ENCODE results near the gene RAB26.
"Not testable (repeated sequence)": the region's sequence is repeated elsewhere in the genome, so short reads cannot be mapped to it uniquely, and the experiment has no call there.

Gene RAB26

DNA sequence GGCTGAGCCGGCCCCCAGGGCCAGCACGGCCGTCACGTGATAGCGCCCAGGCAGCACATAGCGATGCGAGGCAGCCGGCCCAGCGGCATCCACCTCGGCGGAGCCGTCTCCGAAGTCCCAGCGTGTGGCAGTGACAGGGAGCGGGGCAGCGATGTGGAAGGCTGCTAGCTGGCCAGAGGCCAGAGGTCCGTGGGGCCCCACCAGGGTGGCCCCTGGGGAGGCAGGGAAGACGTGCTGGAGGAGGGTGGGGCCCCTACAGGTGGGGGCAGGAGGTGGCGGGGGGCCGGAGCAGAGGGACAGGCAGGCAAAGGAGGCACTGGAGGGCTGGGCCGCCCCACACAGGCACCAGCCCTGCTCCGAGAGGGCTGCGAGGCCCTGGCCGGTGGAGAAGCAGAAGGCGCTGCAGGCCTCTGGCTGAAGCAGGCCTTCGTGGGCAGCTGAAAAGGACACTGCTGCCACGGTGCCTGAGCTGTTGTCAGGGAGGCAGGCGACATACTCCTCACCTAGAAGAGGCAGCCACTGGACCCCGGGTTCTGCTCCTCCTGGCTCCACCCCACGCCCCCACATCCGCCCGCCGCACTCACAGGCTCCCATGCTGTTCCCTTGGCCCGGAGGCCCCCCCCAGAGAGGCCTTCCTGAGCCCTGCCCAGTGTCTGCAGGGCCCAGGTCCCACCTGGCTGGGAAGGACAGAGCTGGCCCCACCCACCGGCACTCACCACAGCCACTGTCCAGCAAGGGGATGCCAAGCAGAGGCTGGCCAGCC lies 30.3 kb upstream of the RAB26 start:
- WGBS (ENCODE audit: insufficient coverage): 96% methylated on average over 4 of the region's 35 CpGs
- POLR2A ChIA-PET; DNase-seq; H3K9me3 ChIP-seq (ENCODE audit: control extremely low read depth in 1 of 5, control insufficient read depth in 4 of 5, insufficient read depth in 2 of 5, low read depth in 1 of 5, low read length in 4 of 5); H3K4me3 ChIP-seq (ENCODE audit: control insufficient read depth in 1 of 7, extremely low read depth in 1 of 7, insufficient read depth in 4 of 7, low read depth in 2 of 7, low read length in 6 of 7); H3K4me1 ChIP-seq (ENCODE audit: control extremely low read depth in 1 of 4, control insufficient read depth in 4 of 4, insufficient read depth in 4 of 4, low read length in 3 of 4); CTCF ChIA-PET; H3K27me3 ChIP-seq (replicated peaks in 2 of 5; ENCODE audit: control insufficient read depth in 4 of 5, insufficient read depth in 5 of 5, low read length in 4 of 5); H3K27ac ChIP-seq (ENCODE audit: insufficient read depth in 1 of 2, low read depth in 1 of 2, low read length in 2 of 2, poor library complexity in 1 of 2, severe bottlenecking in 2 of 2); H3K36me3 ChIP-seq (ENCODE audit: control insufficient read depth in 4 of 4, insufficient read depth in 4 of 4, low read length in 3 of 4): not testable (repeated sequence)

DNA sequence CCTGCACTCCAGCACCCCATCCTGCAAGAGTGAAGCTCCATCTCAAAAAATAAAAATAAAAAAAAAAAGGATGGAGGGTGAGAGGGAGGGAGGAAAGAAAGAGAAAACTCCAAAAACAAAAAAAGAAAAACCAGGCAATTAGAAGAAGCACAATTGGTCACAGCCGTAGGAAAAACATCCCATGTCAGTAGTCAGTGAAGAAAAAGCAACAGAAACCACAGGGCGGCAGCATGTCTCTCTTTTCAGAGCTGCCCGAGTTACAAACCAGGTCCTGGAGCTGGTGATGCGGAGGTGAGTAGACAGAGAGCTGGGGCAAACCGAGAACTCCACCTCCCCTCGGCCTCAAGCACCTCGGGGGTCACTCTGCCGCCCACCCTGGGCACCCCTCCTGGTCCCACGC lies 27.1 kb upstream of the RAB26 start:
- H3K36me3 ChIP-seq (ENCODE audit: control insufficient read depth in 4 of 4, insufficient read depth in 4 of 4, low read length in 3 of 4); H3K27ac ChIP-seq (ENCODE audit: insufficient read depth in 1 of 2, low read depth in 1 of 2, low read length in 2 of 2, poor library complexity in 1 of 2, severe bottlenecking in 2 of 2); H3K27me3 ChIP-seq (replicated peaks in 2 of 5; ENCODE audit: control insufficient read depth in 4 of 5, insufficient read depth in 5 of 5, low read length in 4 of 5); H3K4me3 ChIP-seq (ENCODE audit: control insufficient read depth in 1 of 7, extremely low read depth in 1 of 7, insufficient read depth in 4 of 7, low read depth in 2 of 7, low read length in 6 of 7); H3K9me3 ChIP-seq (ENCODE audit: control extremely low read depth in 1 of 5, control insufficient read depth in 4 of 5, insufficient read depth in 2 of 5, low read depth in 1 of 5, low read length in 4 of 5): not testable (repeated sequence)
- CTCF ChIA-PET: interaction anchor here (1.0 to 4.8 kb wide), 5 partner anchors 19 to 31 kb away, joined by 4 to 28 read pairs (median 8); partner anchors contain the start of gene RAB26
- POLR2A ChIA-PET: interaction anchor here (0.6 to 1.6 kb wide), 3 partner anchors 16 to 33 kb away, joined by 3 to 11 read pairs (median 5); partner anchors contain the start of genes RAB26 and TRAF7
- WGBS (ENCODE audit: insufficient coverage): 35% methylated on average over 2 of the region's 9 CpGs
- H3K4me1 ChIP-seq (ENCODE audit: control extremely low read depth in 1 of 4, control insufficient read depth in 4 of 4, insufficient read depth in 4 of 4, low read length in 3 of 4): peaks cover 0 to 31% (median 23%) of the 10 kb centered on the region in 4 experiments
- peak; percentile 43 to 73 (median 69) for DNase-seq

DNA sequence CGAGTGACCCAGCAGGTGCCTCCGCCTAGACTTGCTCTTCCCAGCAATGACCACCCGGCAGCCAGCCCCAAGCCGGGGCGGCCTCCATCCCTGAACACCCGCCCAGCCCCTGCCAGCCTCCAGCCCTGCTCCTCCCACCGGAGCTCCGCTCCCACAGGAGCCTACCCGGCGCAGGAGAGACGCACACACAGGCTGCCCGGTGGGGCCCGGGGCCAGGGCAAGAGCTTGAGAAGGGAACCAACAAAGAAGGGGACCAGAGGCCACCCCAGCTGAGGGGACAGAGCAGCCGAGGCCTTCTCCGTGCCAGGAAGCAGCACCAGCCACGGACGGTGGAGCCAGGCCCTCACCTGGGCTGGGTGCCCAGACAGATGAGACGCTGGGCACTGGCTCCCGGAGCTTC lies 26.6 kb upstream of the RAB26 start:
- Histone ChIP-seq H3K36me3 (ENCODE audit: control insufficient read depth in 4 of 4, insufficient read depth in 4 of 4, low read length in 3 of 4) (no peaks in the 10 kb centered on the region), H3K27ac (ENCODE audit: insufficient read depth in 1 of 2, low read depth in 1 of 2, low read length in 2 of 2, poor library complexity in 1 of 2, severe bottlenecking in 2 of 2) (no peak overlapping the region), H3K4me3 (ENCODE audit: control insufficient read depth in 1 of 7, extremely low read depth in 1 of 7, insufficient read depth in 4 of 7, low read depth in 2 of 7, low read length in 6 of 7) (no peak overlapping the region), H3K27me3 (replicated peaks in 2 of 5; ENCODE audit: control insufficient read depth in 4 of 5, insufficient read depth in 5 of 5, low read length in 4 of 5) (no peaks in the 10 kb centered on the region), H3K4me1 (ENCODE audit: control extremely low read depth in 1 of 4, control insufficient read depth in 4 of 4, insufficient read depth in 4 of 4, low read length in 3 of 4) (peaks cover 0 to 36% (median 27%) of the 10 kb centered on the region in 4 experiments), H3K9me3 (ENCODE audit: control extremely low read depth in 1 of 5, control insufficient read depth in 4 of 5, insufficient read depth in 2 of 5, low read depth in 1 of 5, low read length in 4 of 5) (no peaks in the 10 kb centered on the region)
- WGBS (ENCODE audit: insufficient coverage): 100% methylated on average over 1 of the region's 19 CpGs
- DNase-seq: no peak
- CTCF ChIA-PET: interaction anchor here (1.0 to 4.8 kb wide), 6 partner anchors 18 to 118 kb away, joined by 4 to 28 read pairs (median 6); partner anchors contain the start of gene RAB26
- POLR2A ChIA-PET: interaction anchor here (0.6 to 1.6 kb wide), 4 partner anchors 15 to 411 kb away, joined by 3 to 11 read pairs (median 5); partner anchors contain the start of genes RAB26 and TRAF7

DNA sequence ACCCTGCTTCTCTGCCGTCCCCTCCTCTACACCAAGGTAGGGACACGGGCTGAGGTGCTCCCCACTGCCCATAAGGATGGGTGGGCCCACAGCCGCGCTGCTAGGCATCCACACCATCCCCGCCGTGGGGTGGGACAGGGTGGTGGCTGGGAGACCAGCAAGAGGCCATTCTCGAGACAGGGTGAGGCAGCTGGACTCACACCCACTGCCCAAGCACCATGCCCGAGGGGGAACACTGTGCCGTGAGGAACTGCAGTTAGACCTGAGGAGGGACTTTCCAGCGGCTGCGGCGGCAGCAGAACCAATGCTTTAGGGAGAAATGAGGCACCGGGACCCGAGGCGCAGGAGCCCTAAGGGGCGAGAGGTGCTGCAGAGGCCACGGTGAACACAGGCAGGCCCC lies 26.0 kb upstream of the RAB26 start:
- WGBS (ENCODE audit: insufficient coverage): 97% methylated on average over 15 of the region's 17 CpGs
- Histone ChIP-seq H3K27me3 (replicated peaks in 2 of 5; ENCODE audit: control insufficient read depth in 4 of 5, insufficient read depth in 5 of 5, low read length in 4 of 5) (no peaks in the 10 kb centered on the region), H3K4me3 (ENCODE audit: control insufficient read depth in 1 of 7, extremely low read depth in 1 of 7, insufficient read depth in 4 of 7, low read depth in 2 of 7, low read length in 6 of 7) (no peak overlapping the region), H3K27ac (ENCODE audit: insufficient read depth in 1 of 2, low read depth in 1 of 2, low read length in 2 of 2, poor library complexity in 1 of 2, severe bottlenecking in 2 of 2) (no peak overlapping the region), H3K4me1 (ENCODE audit: control extremely low read depth in 1 of 4, control insufficient read depth in 4 of 4, insufficient read depth in 4 of 4, low read length in 3 of 4) (peaks cover 0 to 41% (median 30%) of the 10 kb centered on the region in 4 experiments), H3K9me3 (ENCODE audit: control extremely low read depth in 1 of 5, control insufficient read depth in 4 of 5, insufficient read depth in 2 of 5, low read depth in 1 of 5, low read length in 4 of 5) (no peaks in the 10 kb centered on the region), H3K36me3 (ENCODE audit: control insufficient read depth in 4 of 4, insufficient read depth in 4 of 4, low read length in 3 of 4) (no peaks in the 10 kb centered on the region)
- DNase-seq: no peak
- ChIA-PET POLR2A (interaction anchor here (0.6 kb wide), 1 partner anchor 412 kb away, joined by 5 read pairs; no protein-coding TSS in a partner anchor), CTCF (interaction anchor here (1.0 to 4.8 kb wide), 6 partner anchors 18 to 119 kb away, joined by 4 to 28 read pairs (median 6); partner anchors contain the start of gene RAB26)

DNA sequence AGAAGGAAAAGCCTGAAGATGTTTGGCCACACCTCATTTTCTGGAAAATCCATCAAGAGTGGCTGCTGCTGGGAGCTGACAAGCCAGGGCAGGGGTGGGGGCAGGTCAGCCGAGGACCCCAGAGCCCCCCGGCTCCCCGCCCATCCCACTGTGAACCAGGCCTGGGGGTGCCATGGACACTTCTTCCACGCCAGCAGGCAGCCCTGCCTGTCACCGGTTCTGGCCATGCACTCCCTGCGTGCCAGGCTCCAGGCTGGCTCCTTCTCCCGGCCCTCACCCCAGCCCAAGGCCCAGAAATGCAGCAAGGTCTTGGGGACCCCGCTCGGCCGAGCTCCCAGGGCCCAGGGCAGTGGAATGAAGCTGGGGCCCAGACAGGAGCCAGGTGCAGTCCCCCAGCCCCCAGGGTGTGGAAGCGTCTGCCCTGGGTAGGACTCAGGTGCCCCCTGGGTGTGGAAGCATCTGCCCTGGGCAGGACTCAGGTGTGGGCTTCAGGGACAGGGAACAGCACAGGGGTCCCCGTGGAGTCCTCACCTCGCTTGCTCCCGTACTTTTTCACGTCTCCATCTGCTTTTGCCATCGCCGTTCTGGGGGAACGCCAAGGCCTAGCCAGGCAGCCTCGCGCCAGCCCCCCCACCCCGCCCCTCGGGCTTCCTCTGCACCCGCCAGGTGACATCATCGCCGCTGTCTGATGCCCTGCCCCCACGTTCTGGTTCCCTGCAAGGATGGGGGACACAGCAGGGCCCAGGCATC lies 25.3 kb upstream of the RAB26 start:
- DNase-seq; H3K4me3 ChIP-seq (ENCODE audit: control insufficient read depth in 1 of 7, extremely low read depth in 1 of 7, insufficient read depth in 4 of 7, low read depth in 2 of 7, low read length in 6 of 7); H3K9me3 ChIP-seq (ENCODE audit: control extremely low read depth in 1 of 5, control insufficient read depth in 4 of 5, insufficient read depth in 2 of 5, low read depth in 1 of 5, low read length in 4 of 5); H3K27me3 ChIP-seq (replicated peaks in 2 of 5; ENCODE audit: control insufficient read depth in 4 of 5, insufficient read depth in 5 of 5, low read length in 4 of 5); H3K27ac ChIP-seq (ENCODE audit: insufficient read depth in 1 of 2, low read depth in 1 of 2, low read length in 2 of 2, poor library complexity in 1 of 2, severe bottlenecking in 2 of 2); POLR2A ChIA-PET; H3K36me3 ChIP-seq (ENCODE audit: control insufficient read depth in 4 of 4, insufficient read depth in 4 of 4, low read length in 3 of 4): not testable (repeated sequence)
- CTCF ChIA-PET: interaction anchor here (1.5 to 4.8 kb wide), 2 partner anchors 17 to 120 kb away, joined by 4 to 28 read pairs; no protein-coding TSS in a partner anchor
- WGBS (ENCODE audit: insufficient coverage): no CpG with 5 or more reads among the region's 26 CpGs
- peaks cover 0 to 42% (median 31%) of the 10 kb centered on the region in 4 experiments for H3K4me1 ChIP-seq (ENCODE audit: control extremely low read depth in 1 of 4, control insufficient read depth in 4 of 4, insufficient read depth in 4 of 4, low read length in 3 of 4)

DNA sequence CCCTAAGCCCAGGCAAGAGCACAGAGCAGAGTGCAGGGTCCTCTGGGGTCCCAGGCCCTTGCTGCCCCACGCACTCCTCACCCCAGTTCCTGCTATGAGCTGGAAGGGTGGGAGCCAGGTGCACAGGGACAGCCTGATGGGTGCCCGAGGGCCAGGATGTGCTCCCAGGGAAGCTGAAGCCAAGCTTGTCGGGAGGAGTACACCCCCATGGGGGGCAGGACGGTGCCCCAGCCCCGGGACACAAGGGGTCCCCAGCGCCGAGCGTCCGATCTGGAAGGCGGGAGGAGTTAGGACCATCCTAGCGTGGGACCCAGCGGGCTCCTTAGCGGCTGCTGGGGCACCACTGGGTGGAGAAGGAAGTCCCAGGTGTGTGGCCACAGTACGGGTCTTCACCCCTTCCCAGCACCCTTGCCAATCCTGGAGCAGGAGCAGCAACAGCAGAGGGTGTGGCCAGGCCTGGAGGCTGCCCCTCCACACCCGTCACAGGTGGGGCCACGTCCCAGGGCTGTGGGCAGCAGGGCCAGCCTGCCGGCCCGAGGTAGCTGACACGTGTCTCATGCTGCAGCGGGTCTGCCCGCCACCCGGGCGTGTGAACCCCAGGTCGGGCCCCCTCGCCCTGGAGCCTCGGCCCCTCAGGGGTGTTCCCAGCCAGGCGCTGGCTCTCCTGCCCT lies 24.6 kb upstream of the RAB26 start:
- POLR2A ChIA-PET; DNase-seq; H3K27ac ChIP-seq (ENCODE audit: insufficient read depth in 1 of 2, low read depth in 1 of 2, low read length in 2 of 2, poor library complexity in 1 of 2, severe bottlenecking in 2 of 2); H3K9me3 ChIP-seq (ENCODE audit: control extremely low read depth in 1 of 5, control insufficient read depth in 4 of 5, insufficient read depth in 2 of 5, low read depth in 1 of 5, low read length in 4 of 5); H3K36me3 ChIP-seq (ENCODE audit: control insufficient read depth in 4 of 4, insufficient read depth in 4 of 4, low read length in 3 of 4); H3K27me3 ChIP-seq (replicated peaks in 2 of 5; ENCODE audit: control insufficient read depth in 4 of 5, insufficient read depth in 5 of 5, low read length in 4 of 5); H3K4me3 ChIP-seq (ENCODE audit: control insufficient read depth in 1 of 7, extremely low read depth in 1 of 7, insufficient read depth in 4 of 7, low read depth in 2 of 7, low read length in 6 of 7): not testable (repeated sequence)
- CTCF ChIA-PET: interaction anchor here (4.8 kb wide), 1 partner anchor 16 kb away, joined by 28 read pairs; no protein-coding TSS in a partner anchor
- peaks cover 0 to 49% (median 36%) of the 10 kb centered on the region in 4 experiments for H3K4me1 ChIP-seq (ENCODE audit: control extremely low read depth in 1 of 4, control insufficient read depth in 4 of 4, insufficient read depth in 4 of 4, low read length in 3 of 4)
- WGBS (ENCODE audit: insufficient coverage): 43% methylated on average over 5 of the region's 27 CpGs

Data from common myeloid progenitor, CD34-positive (primary cell).